PC-9 (cell line): ENCODE measurements around the gene RBM19.

Source experiments
- EZH2 ChIP-seq: fragments of 200-600 bp; sonication (generic); IDR thresholded peaks from 2 replicates; pipeline ENCODE4 v1.8.0; 2017; ENCODE audit warnings: antibody characterized with exemption, low read depth
- TF ChIP-seq, protein P1 (sequence below): fragments of 200-600 bp; sonication (generic); conservative IDR thresholded peaks from 2 replicates; pipeline ENCODE4 v1.6.1; 2017; ENCODE audit warnings: mixed run types, antibody characterized with exemption, mild to moderate bottlenecking, moderate library complexity

DNA sequence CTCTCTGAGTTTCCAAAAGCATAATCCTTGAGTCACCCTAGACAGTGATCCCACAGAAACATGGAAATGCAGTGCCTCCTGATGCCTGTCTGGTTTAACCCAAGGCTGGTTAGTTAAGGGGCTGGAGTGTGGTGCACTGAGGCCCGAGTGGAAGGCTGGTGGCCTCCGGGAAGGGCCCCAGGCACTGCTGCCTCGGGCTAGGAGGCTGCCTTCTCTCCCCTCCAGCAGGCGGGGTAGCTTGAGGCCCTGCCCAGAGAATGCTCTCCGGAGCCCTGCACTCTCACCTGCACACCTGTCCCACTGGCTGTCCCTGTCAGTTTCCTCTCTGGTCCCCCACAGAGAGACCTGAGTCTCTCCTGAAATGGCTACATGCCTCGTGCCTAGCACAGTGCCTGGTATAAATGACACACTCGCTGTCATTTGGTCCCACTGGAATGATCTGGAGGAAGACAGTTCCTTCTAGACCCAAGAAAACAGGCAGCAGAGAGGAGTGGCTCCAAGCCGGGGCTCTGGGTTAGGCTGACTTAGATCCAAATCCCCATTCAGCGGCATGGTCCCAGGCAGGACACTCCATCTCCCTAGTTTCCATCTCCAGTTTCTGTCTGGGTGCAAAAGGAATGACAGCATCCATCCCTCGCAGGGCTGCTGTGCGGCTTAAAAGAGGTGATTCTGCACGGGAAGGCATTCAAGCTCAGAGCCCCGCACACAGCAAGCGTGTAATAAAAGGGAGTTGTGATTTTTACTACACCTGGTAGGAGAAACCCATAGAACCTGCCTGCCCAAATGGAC, 54.0 kb downstream of the RBM19 start:
- TF ChIP-seq, protein P1, sequence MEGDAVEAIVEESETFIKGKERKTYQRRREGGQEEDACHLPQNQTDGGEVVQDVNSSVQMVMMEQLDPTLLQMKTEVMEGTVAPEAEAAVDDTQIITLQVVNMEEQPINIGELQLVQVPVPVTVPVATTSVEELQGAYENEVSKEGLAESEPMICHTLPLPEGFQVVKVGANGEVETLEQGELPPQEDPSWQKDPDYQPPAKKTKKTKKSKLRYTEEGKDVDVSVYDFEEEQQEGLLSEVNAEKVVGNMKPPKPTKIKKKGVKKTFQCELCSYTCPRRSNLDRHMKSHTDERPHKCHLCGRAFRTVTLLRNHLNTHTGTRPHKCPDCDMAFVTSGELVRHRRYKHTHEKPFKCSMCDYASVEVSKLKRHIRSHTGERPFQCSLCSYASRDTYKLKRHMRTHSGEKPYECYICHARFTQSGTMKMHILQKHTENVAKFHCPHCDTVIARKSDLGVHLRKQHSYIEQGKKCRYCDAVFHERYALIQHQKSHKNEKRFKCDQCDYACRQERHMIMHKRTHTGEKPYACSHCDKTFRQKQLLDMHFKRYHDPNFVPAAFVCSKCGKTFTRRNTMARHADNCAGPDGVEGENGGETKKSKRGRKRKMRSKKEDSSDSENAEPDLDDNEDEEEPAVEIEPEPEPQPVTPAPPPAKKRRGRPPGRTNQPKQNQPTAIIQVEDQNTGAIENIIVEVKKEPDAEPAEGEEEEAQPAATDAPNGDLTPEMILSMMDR, result no peak
- no peak for TF ChIP-seq EZH2
